GM23248 (cell line): ENCODE results near the gene PIAS1. TPM values are rescaled to one million over a fixed set of nuclear protein-coding genes. Genes with fewer than 3 reads are reported as not detected.

Experiments
- DNase-seq: peaks from one replicate; pipeline ENCODE4 v3.0.0-alpha.2; 2015
- H2AFZ ChIP-seq: fragments of 200-600 bp; sonication (generic); 2 replicates; pipeline ENCODE4 v1.6.1; 2016; ENCODE audit warnings: antibody characterized with exemption
- H3F3A ChIP-seq: fragments of 200-600 bp; sonication (generic); 2 replicates; pipeline ENCODE4 v1.6.1; 2016; ENCODE audit warnings: mild to moderate bottlenecking, antibody characterized with exemption, mixed run types; ENCODE audit not compliant: insufficient read depth
- H3K27ac ChIP-seq: fragments of 200-600 bp; sonication (generic); 2 replicates; pipeline ENCODE4 v1.5.1; 2016; ENCODE audit warnings: mild to moderate bottlenecking
- H3K27me3 ChIP-seq: fragments of 200-600 bp; sonication (generic); replicated peaks from 2 replicates; pipeline ENCODE4 v1.6.1; 2016; ENCODE audit warnings: mild to moderate bottlenecking; ENCODE audit not compliant: insufficient read depth
- H3K36me3 ChIP-seq: fragments of 200-600 bp; sonication (generic); 2 replicates; pipeline ENCODE4 v1.6.1; 2016; ENCODE audit warnings: low read depth, mild to moderate bottlenecking
- H3K4me1 ChIP-seq: fragments of 200-600 bp; sonication (generic); 2 replicates; pipeline ENCODE4 v1.6.1; 2016; ENCODE audit warnings: mild to moderate bottlenecking; ENCODE audit not compliant: insufficient read depth
- H3K4me2 ChIP-seq: fragments of 200-600 bp; sonication (generic); one replicate; pipeline ENCODE4 v1.6.1; 2016; ENCODE audit warnings: mild to moderate bottlenecking; ENCODE audit not compliant: unreplicated experiment
- H3K4me3 ChIP-seq: fragments of 200-600 bp; sonication (generic); 2 replicates; pipeline ENCODE4 v1.5.1; 2016; ENCODE audit warnings: mild to moderate bottlenecking
- H3K79me2 ChIP-seq: fragments of 200-600 bp; sonication (generic); 2 replicates; pipeline ENCODE4 v1.6.1; 2016; ENCODE audit warnings: mild to moderate bottlenecking; ENCODE audit not compliant: insufficient read depth
- H3K9ac ChIP-seq: fragments of 200-600 bp; sonication (generic); 2 replicates; pipeline ENCODE4 v1.6.1; 2016; ENCODE audit warnings: mild to moderate bottlenecking
- H3K9me2 ChIP-seq: fragments of 200-600 bp; sonication (generic); 2 replicates; pipeline ENCODE4 v1.6.1; 2016; ENCODE audit warnings: mixed run types, mild to moderate bottlenecking, moderate library complexity; ENCODE audit not compliant: insufficient read depth
- H3K9me3 ChIP-seq: fragments of 200-600 bp; sonication (generic); one replicate; pipeline ENCODE4 v1.6.1; 2017; ENCODE audit warnings: low read depth
- H4K20me1 ChIP-seq: fragments of 200-600 bp; sonication (generic); 2 replicates; pipeline ENCODE4 v1.6.0; 2016; ENCODE audit not compliant: insufficient read depth
- EZH2 ChIP-seq: fragments of 200-600 bp; sonication (generic); IDR thresholded peaks from 2 replicates; pipeline ENCODE4 v1.6.1; 2018; ENCODE audit warnings: antibody characterized with exemption, mild to moderate bottlenecking; ENCODE audit not compliant: insufficient read depth, poor library complexity, severe bottlenecking
- EZH2phosphoT487 ChIP-seq: fragments of 200-600 bp; sonication (generic); IDR thresholded peaks from 2 replicates; pipeline ENCODE4 v1.6.1; 2018; ENCODE audit warnings: antibody characterized with exemption, moderate library complexity, mild to moderate bottlenecking, low read depth; ENCODE audit not compliant: insufficient read depth
- WGBS, 2 experiments: methylation state at CpG; one replicate each; pipeline ENCODE4 v1.1.6; 2015 to 2017; ENCODE audit warnings: low lambda C conversion rate in 2 of 2, low coverage in 1 of 2; ENCODE audit errors: missing lambda C conversion rate in 2 of 2; 5-methylcytosine and 5-hydroxymethylcytosine counted together
- in situ Hi-C: fragments of 300-500 bp; cut with MboI; formaldehyde crosslinking; loops from 2 replicates; pipeline ENCODE4 v1.15.0; 2020
- polyA plus RNA-seq: library from polyadenylated mRNA; unstranded; fragments of >200 nt; fragmentation: Nextera tagmentation; extraction: Ambion mirVana; gene quantifications from 2 replicates; pipeline ENCODE4 v1.2.1, GENCODE V29; 2016
- total RNA-seq: library from RNA; depleted of rRNA; stranded (reverse); fragments of >200 nt; shearing (Covaris generic); gene quantifications from 2 replicates; pipeline ENCODE4 v1.2.3, GENCODE V29; 2014

Gene PIAS1
- total and polyA plus RNA-seq, 2 experiments from 2014 or later = 14.8 to 34.4 TPM

DNA sequence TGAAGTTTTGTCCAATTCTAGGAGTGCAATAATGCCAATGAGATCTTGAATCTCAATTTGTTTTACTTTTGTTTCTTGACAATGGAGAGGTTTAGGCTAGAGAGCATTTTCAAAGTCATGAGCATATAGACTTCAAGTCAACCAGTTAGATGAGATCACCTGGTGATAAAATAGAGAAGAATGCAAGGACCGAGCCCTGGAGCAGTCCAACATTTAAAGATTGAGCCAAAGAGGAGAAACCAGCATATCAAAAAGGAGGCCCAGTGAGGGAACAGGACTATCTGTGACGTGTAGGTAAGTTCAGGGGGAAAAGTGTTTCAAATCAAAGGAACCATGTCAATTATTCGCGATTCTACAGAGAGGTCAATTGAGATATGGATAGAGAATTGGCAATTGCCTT is 1.7 kb upstream of the PIAS1 start:
- no peak overlapping the region for H2AFZ ChIP-seq
- WGBS, 2 experiments = 81 to 86% methylated on average over 4 of the region's 4 CpGs

DNA sequence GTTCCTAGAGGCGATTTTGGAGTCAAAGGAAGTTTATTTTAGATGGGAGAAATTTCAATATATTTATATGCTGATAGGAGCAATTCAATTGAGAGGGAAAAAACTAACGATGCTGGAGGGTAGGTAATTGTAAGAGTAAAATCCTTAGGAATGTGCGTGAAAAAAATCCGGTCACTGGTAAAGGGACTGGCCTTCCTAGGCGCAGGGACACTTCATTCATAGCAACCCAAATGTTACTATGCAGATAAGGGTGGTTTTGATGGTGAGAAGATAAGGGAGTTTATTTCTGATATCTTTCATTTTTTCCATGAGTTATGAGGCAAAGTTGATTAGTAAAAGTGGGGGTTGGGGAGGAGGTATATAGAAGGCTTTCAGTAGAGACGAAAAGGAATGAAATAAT is 1.1 kb upstream of the PIAS1 start:
- in situ Hi-C loops = no loop called here
- peaks cover 38% of the 10 kb centered on the region for H3K79me2 ChIP-seq
- no peak overlapping the region for H3K4me3 ChIP-seq
- no peak overlapping the region for H3K27ac ChIP-seq
- H3F3A ChIP-seq = 0 out of 2 replicates have a peak, but pooled peaks cover 4% of the 10 kb centered on the region
- H3K4me2 ChIP-seq = no peak overlapping the region
- peaks cover 16% of the 10 kb centered on the region; the same call in 1 of the 2 replicates for H4K20me1 ChIP-seq
- H3K4me1 ChIP-seq = peaks cover 19% of the 10 kb centered on the region
- TF ChIP-seq EZH2 = no peak
- TF ChIP-seq EZH2phosphoT487 = no peak
- H2AFZ ChIP-seq = no peak overlapping the region
- H3K9me3 ChIP-seq = no peaks in the 10 kb centered on the region
- no peak overlapping the region for H3K9ac ChIP-seq
- no peak for DNase-seq
- no peaks in the 10 kb centered on the region for H3K27me3 ChIP-seq
- 73 to 79% methylated on average over 6 of the region's 6 CpGs for WGBS, 2 experiments
- H3K9me2 ChIP-seq = no peaks in the 10 kb centered on the region
- no peaks in the 10 kb centered on the region for H3K36me3 ChIP-seq

More for the DNA sequence above, 1.7 kb upstream of the PIAS1 start:
- in situ Hi-C loops = no loop called here
- DNase-seq = peak; percentile 23
- Histone ChIP-seq H3K79me2 (peaks cover 33% of the 10 kb centered on the region), H3K4me1 (peaks cover 18% of the 10 kb centered on the region), H3K27me3 (no peaks in the 10 kb centered on the region), H3K4me3 (no peak overlapping the region), H3F3A (0 out of 2 replicates have a peak, but pooled peaks cover 4% of the 10 kb centered on the region), H3K36me3 (no peaks in the 10 kb centered on the region), H3K9me2 (no peaks in the 10 kb centered on the region), H3K9me3 (no peaks in the 10 kb centered on the region), H3K9ac (no peak overlapping the region), H3K4me2 (no peak overlapping the region), H4K20me1 (peaks cover 10% of the 10 kb centered on the region; the same call in 1 of the 2 replicates), H3K27ac (no peak overlapping the region)
- no peak for TF ChIP-seq EZH2phosphoT487
- no peak for TF ChIP-seq EZH2

DNA sequence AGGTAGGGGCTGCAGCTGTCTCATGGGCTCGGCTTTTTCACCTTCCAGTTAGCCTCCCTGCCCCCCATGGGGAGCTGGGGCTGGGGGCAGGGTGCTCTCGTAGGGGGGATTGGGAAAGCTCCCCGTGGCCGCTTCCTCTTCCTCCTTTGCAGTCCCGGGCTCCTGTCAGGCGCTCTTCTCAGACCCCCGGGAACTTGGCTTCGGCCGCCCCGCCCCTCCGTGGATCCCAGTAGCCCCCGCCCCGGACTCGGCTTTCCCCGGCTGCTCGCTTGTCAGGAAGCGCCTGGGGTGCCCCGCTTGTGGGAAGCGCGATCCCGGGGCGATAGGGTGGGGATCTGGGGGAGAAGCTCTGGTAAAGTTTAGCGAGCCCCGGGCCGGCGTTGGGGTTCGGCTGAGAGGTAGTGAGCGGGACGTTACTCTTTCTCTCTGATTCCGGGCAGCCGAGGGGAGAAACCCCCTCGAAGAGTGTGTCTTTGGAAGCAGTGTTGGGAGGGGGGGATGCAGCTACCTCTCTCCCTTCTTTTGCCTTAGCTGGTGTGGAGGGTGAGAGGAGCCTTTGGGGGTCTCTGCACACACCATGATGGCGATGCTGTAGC is 611 bp downstream of the PIAS1 start:
- peaks cover 19% of the 10 kb centered on the region for H3K4me1 ChIP-seq
- no peaks in the 10 kb centered on the region for H3K27me3 ChIP-seq
- H3K9me2 ChIP-seq = no peaks in the 10 kb centered on the region
- in situ Hi-C loops = no loop called here
- H4K20me1 ChIP-seq = peaks cover 22% of the 10 kb centered on the region; the same call in 1 of the 2 replicates
- H3K9ac ChIP-seq = peak overlapping the region; percentile 92
- DNase-seq = peak; percentile 69
- 1 to 5% methylated on average over 20 to 33 of the region's 33 CpGs for WGBS, 2 experiments
- peak overlapping the region; percentile 97 for H3K4me2 ChIP-seq
- peak overlapping the region; percentile 69 for H3K27ac ChIP-seq
- peak overlapping the region; percentile 91 for H3K4me3 ChIP-seq
- no peaks in the 10 kb centered on the region for H3K36me3 ChIP-seq
- TF ChIP-seq EZH2phosphoT487 = no peak
- no peak for TF ChIP-seq EZH2
- H3K9me3 ChIP-seq = no peaks in the 10 kb centered on the region
- peaks cover 56% of the 10 kb centered on the region for H3K79me2 ChIP-seq
- H2AFZ ChIP-seq = peak overlapping the region; percentile 84
- H3F3A ChIP-seq = 0 out of 2 replicates have a peak, but pooled peaks cover 4% of the 10 kb centered on the region

DNA sequence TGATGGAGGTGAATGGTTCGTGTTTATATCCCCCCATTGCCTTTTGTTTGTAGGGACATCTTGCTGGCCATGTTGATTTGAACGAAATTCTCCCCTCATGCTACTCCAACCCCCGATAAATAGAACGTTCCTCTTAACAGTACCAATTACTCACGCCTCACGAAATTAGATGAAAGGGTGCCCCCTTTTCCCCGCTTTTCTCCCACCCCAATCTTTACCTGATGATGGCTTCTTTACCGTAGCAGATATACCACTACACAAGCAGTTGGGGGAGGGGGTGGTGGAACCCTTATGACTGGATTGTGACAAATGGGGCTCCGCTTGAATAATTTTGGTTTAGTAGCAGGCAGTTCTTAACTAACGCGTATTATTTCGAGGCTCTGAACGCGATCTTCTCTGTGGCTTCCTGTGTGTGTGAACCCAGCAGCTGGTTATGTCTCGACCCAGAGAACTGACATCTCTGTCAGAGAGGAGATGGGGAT is 1.1 kb downstream of the PIAS1 start:
- DNase-seq = peak; percentile 81
- in situ Hi-C loops = no loop called here
- no peaks in the 10 kb centered on the region for H3K27me3 ChIP-seq
- no peaks in the 10 kb centered on the region for H3K9me2 ChIP-seq
- H4K20me1 ChIP-seq = peaks cover 27% of the 10 kb centered on the region; the same call in 1 of the 2 replicates
- H3K9me3 ChIP-seq = no peaks in the 10 kb centered on the region
- H3K4me3 ChIP-seq = peak overlapping the region; percentile 91
- TF ChIP-seq EZH2 = no peak
- TF ChIP-seq EZH2phosphoT487 = no peak
- H2AFZ ChIP-seq = peak overlapping the region; percentile 84
- H3K4me2 ChIP-seq = peak overlapping the region; percentile 97
- H3K36me3 ChIP-seq = no peaks in the 10 kb centered on the region
- peaks cover 61% of the 10 kb centered on the region for H3K79me2 ChIP-seq
- 0 out of 2 replicates have a peak, but pooled peaks cover 4% of the 10 kb centered on the region for H3F3A ChIP-seq
- H3K9ac ChIP-seq = peak overlapping the region; percentile 92
- peaks cover 19% of the 10 kb centered on the region for H3K4me1 ChIP-seq
- peak overlapping the region; percentile 69 for H3K27ac ChIP-seq
- WGBS, 2 experiments = 0 to 2% methylated on average over 15 of the region's 15 CpGs
